Small intestine (tissue), 7 donors: ENCODE measurements around the gene ZNF426. TPM values are rescaled to one million over a fixed set of nuclear protein-coding genes. Genes with fewer than 3 reads are reported as not detected.
"Not testable (repeated sequence)": the region's sequence is repeated elsewhere in the genome, so short reads cannot be mapped to it uniquely, and the experiment has no call there.

Experiments
- DNase-seq, 2 donors: peaks; one replicate each; pipeline versions ENCODE4 v3.0.0 to v3.0.0-alpha.2; 2013
- FAIRE-seq: peaks from 2 replicates; lab custom pipeline; 2012; peaks lifted over from hg19 to GRCh38; lab: Jason Lieb, UNC
- H3K27ac ChIP-seq, 3 donors: one replicate each; pipeline ENCODE4 v1.5.1; 2013; ENCODE audit warnings: low read length in 2 of 3, mild to moderate bottlenecking in 2 of 3, control low read depth in 1 of 3, inconsistent platforms in 1 of 3, low read depth in 1 of 3, moderate library complexity in 1 of 3
- H3K27me3 ChIP-seq, 3 donors: one replicate each; pipeline ENCODE4 v1.6.1; 2013; ENCODE audit warnings: low read length in 3 of 3, inconsistent platforms in 1 of 3; ENCODE audit not compliant: control insufficient read depth in 3 of 3, insufficient read depth in 3 of 3
- H3K36me3 ChIP-seq, 3 donors: one replicate each; pipeline ENCODE4 v1.6.1; 2013; ENCODE audit warnings: low read length in 3 of 3, inconsistent platforms in 1 of 3, low read depth in 1 of 3, mild to moderate bottlenecking in 1 of 3, moderate library complexity in 1 of 3; ENCODE audit not compliant: control insufficient read depth in 3 of 3, insufficient read depth in 2 of 3
- H3K4me1 ChIP-seq, 3 donors: one replicate each; pipeline ENCODE4 v1.6.1; 2013; ENCODE audit warnings: low read length in 2 of 3, inconsistent platforms in 1 of 3, low read depth in 1 of 3, mild to moderate bottlenecking in 1 of 3, moderate library complexity in 1 of 3; ENCODE audit not compliant: control insufficient read depth in 3 of 3, insufficient read depth in 2 of 3
- H3K4me3 ChIP-seq, 3 donors: one replicate each; pipeline ENCODE4 v1.5.1; 2013; ENCODE audit warnings: low read length in 3 of 3, control low read depth in 1 of 3, inconsistent platforms in 1 of 3, low read depth in 1 of 3, mild to moderate bottlenecking in 1 of 3, moderate library complexity in 1 of 3
- H3K9me3 ChIP-seq, 2 donors: one replicate each; pipeline ENCODE4 v1.6.1; 2013; ENCODE audit warnings: low read depth in 1 of 2, low read length in 1 of 2; ENCODE audit not compliant: control insufficient read depth in 2 of 2, insufficient read depth in 1 of 2
- WGBS, 3 donors: extraction: QIAGEN DNeasy Blood & Tissue Kit; methylation state at CpG; one replicate each; pipeline ENCODE4 v1.1.7; 2013; 5-methylcytosine and 5-hydroxymethylcytosine counted together
- polyA plus RNA-seq, 4 donors: library from polyadenylated mRNA; stranded (reverse) in 3 of 4; unstranded in 1 of 4; fragments of 200-250 nt in 3 of 4; fragments of 120-200 nt in 1 of 4; gene quantifications; one replicate each; pipeline versions ENCODE4 v1.2.1 to v1.2.3, GENCODE V29; 2013
- donor health status: healthy with polysubstance abuse.
- donor health status: control.
- donor health status: control.
- donor health status: Bipolar disorder and iron deficiency.
- donor health status: healthy.

Gene ZNF426
- polyA plus RNA-seq, 4 donors, result 1.1 to 11.5 (median 2.8) TPM

DNA sequence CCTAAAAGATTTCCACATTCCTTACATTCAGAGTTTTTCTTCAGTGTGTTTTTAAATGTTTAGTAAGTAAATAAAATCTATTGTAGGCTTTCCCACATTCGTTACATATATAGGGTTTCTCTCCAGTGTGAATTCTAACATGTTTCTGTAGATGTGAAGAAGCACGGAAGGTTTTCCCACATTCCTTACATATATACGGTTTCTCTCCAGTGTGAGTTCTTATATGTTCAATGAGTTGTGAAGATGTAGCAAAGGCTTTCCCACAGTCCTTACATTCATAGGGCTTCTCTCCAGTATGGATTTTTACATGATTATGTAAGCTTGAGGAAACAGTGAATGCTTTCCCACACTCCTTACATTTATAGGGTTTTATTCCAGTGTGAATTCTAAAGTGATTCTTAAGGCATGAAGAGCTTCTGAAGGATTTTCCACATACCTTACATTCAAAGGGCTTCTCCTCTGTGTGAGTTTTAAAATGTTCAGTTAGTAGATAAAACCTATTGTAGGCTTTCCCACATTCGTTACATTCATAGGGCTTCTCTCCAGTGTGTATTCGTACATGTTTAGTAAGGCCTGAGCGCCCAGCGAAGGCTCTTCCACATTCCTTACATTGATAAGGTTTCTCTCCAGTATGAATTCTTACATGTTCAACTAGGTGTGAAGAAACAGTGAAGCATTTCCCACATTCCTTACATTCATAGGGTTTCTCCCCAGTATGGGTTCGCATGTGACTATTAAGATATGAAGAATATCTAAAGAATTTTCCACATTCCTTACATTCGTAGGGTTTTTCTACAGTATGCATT lies 27.7 kb upstream of the ZNF426 start:
- no peaks in the 10 kb centered on the region for H3K4me1 ChIP-seq
- FAIRE-seq, result no peak
- H3K36me3 ChIP-seq, result peaks cover 33 to 39% (median 34%) of the 10 kb centered on the region in 3 donors
- no peak for DNase-seq
- no peak overlapping the region for H3K4me3 ChIP-seq
- no peaks in the 10 kb centered on the region for H3K27me3 ChIP-seq
- H3K9me3 ChIP-seq, result peaks cover 7 to 80% of the 10 kb centered on the region in 2 donors
- no peak overlapping the region for H3K27ac ChIP-seq
- 98% methylated on average over 9 of the region's 9 CpGs for WGBS, 3 donors

GRCh38 chr19:9552536-9553274 lies 14.3 kb upstream of the ZNF426 start:
- Histone ChIP-seq H3K4me1 (no peaks in the 10 kb centered on the region), H3K9me3 (peaks cover 1 to 47% of the 10 kb centered on the region in 2 donors), H3K4me3 (no peak overlapping the region), H3K27me3 (no peaks in the 10 kb centered on the region), H3K36me3 (no peaks in the 10 kb centered on the region), H3K27ac (no peak overlapping the region)
- 85 to 91% (median 88%) methylated on average over 7 of the region's 7 CpGs for WGBS, 3 donors
- no peak for DNase-seq
- FAIRE-seq, result no peak

- H3K4me3 ChIP-seq, result no peak overlapping the region
- DNase-seq, result no peak
- no peaks in the 10 kb centered on the region for H3K27me3 ChIP-seq
- H3K4me1 ChIP-seq, result no peaks in the 10 kb centered on the region
- no peak overlapping the region for H3K27ac ChIP-seq
- no peaks in the 10 kb centered on the region for H3K36me3 ChIP-seq
- 87 to 94% (median 93%) methylated on average over 11 of the region's 11 CpGs for WGBS, 3 donors
- peaks cover 1 to 43% of the 10 kb centered on the region in 2 donors for H3K9me3 ChIP-seq
- FAIRE-seq, result no peak
Observed at GRCh38 chr19:9547870-9548269, 9.4 kb upstream of the ZNF426 start.

DNA sequence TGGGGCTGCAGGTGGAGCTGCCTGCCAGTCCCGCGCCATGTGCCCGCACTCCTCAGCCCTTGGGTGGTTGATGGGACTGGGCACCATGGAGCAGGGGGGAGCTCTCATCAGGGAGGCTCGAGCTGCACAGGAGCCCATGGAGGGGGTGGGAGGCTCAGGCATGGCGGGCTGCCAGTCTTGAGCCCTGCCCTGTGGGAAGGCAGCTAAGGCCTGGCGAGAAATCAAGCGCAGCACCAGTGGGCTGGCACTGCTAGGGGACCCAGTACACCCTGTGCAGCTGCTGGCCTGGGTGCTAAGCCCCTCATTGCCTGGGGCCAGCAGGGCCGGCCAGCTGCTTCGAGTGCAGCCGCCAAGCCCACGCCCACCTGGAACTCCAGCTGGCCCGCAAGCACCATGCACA lies 2.8 kb upstream of the ZNF426 start:
- H3K4me1 ChIP-seq, H3K4me3 ChIP-seq, H3K27me3 ChIP-seq, FAIRE-seq, H3K36me3 ChIP-seq, H3K27ac ChIP-seq, DNase-seq: not testable (repeated sequence)
- H3K9me3 ChIP-seq, result peaks cover 0 to 25% of the 10 kb centered on the region in 2 donors
- WGBS, 3 donors, result 91 to 94% (median 94%) methylated on average over 9 to 12 of the region's 12 CpGs

- not testable (repeated sequence) for H3K4me3 ChIP-seq
Observed at GRCh38 chr19:9539921-9540320, 1.5 kb upstream of the ZNF426 start.

DNA sequence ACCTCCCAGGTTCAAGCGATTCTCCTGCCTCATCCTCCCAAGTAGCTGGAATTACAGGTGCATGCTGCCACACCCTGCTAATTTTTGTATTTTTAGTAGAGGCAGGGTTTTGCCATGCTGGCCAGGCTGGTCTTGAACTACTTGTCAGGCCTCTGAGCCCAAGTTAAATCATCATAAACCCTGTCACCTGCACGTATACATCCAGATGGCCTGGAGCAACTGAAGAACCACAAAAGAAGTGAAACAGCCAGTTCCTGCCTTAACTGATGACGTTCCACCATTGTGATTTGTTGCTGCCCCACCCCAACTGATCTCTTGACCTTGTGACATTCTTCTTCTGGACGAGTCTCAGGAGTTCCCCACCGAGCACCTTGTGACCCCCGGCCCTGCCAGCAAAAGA lies 756 bp upstream of the ZNF426 start:
- FAIRE-seq, H3K27me3 ChIP-seq, H3K4me3 ChIP-seq, DNase-seq, H3K4me1 ChIP-seq: not testable (repeated sequence)
- 75 to 84% (median 80%) methylated on average over 6 of the region's 6 CpGs for WGBS, 3 donors
- Histone ChIP-seq H3K36me3 (peaks cover 4 to 20% (median 14%) of the 10 kb centered on the region in 3 donors), H3K27ac (peak overlapping the region in 2 of 3 donors; percentile 86 to 92), H3K9me3 (peaks cover 0 to 39% of the 10 kb centered on the region in 2 donors)

More at GRCh38 chr19:9539921-9540320, 1.5 kb upstream of the ZNF426 start:
- WGBS, 3 donors, result 65 to 100% (median 89%) methylated on average over 1 of the region's 1 CpG
- H3K27me3 ChIP-seq, FAIRE-seq, DNase-seq, H3K4me1 ChIP-seq, H3K27ac ChIP-seq: not testable (repeated sequence)
- Histone ChIP-seq H3K9me3 (peaks cover 0 to 34% of the 10 kb centered on the region in 2 donors), H3K36me3 (peaks cover under 1 to 13% (median 7%) of the 10 kb centered on the region in 3 donors)

- Histone ChIP-seq H3K36me3 (peaks cover 24 to 37% (median 34%) of the 10 kb centered on the region in 3 donors), H3K27ac (no peak overlapping the region), H3K4me1 (no peaks in the 10 kb centered on the region), H3K27me3 (no peaks in the 10 kb centered on the region), H3K4me3 (no peak overlapping the region), H3K9me3 (peaks cover 1 to 53% of the 10 kb centered on the region in 2 donors)
- FAIRE-seq, result no peak
- 95 to 97% (median 96%) methylated on average over 4 of the region's 4 CpGs for WGBS, 3 donors
- DNase-seq, result no peak
Observed at GRCh38 chr19:9535934-9536333, 2.5 kb downstream of the ZNF426 start.

DNA sequence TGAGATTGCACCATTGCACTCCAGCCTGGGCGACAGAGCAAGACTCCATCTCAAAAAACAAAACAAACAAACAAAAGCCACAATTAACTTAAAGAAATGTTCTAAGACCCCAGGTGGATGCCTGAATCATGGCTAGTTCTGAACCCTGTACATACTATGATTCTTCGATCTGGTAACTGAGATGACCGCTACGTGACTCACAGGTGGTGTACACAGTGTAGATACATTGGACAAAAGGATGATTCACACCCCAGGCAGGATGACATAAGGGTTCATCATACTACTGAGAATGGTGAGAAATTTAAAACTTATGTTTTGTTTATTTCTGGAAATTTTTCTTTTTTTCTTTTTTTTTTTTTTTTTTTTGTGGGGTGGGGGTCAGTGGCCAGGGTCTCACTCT lies 6.5 kb downstream of the ZNF426 start:
- WGBS, 3 donors, result 98 to 99% (median 98%) methylated on average over 4 of the region's 4 CpGs
- H3K9me3 ChIP-seq, result peaks cover 1 to 76% of the 10 kb centered on the region in 2 donors
- FAIRE-seq, result no peak
- no peak overlapping the region for H3K27ac ChIP-seq
- no peaks in the 10 kb centered on the region for H3K4me1 ChIP-seq
- no peaks in the 10 kb centered on the region for H3K27me3 ChIP-seq
- peaks cover 50 to 57% (median 53%) of the 10 kb centered on the region in 3 donors for H3K36me3 ChIP-seq
- DNase-seq, result no peak
- H3K4me3 ChIP-seq, result no peak overlapping the region
